ENCODE results near the gene FFAR2.
A peak's percentile ranks its signal among the peaks of the same experiment; 100 is the strongest.

FFAR2 gene

DNA sequence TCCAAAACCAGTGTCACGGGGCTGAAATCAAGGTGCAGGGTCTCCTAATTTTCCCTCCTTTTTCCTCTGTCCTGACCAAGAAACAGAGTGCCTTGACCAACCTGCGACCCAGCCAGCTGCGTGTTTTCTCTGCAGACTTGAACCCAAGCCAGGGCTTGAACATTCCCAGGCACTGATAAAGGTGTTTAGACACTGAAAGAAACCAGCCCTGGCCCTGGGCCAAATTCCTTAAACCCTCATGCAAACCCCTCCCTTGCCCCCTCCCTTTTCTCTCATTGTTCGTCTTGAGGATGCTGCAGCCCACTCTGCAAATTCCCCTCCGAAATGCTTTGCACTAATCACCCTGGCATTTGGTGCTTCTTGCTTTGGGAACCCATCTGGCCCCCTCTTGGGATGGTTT, 9.5 kb upstream of the FFAR2 start:
- no peak overlapping the region for H3K4me3 ChIP-seq (ENCODE audit: control insufficient read depth in 1 of 7, extremely low read depth in 1 of 7, insufficient read depth in 4 of 7, low read depth in 2 of 7, low read length in 6 of 7)
- ChIA-PET CTCF (interaction anchor here (1.0 to 1.3 kb wide), 2 partner anchors 17 to 57 kb away, joined by 3 read pairs; no protein-coding TSS in a partner anchor), POLR2A (interaction anchor here (1.5 kb wide), 1 partner anchor 24 kb away, joined by 4 read pairs; no protein-coding TSS in a partner anchor)
- H3K27me3 ChIP-seq (replicated peaks in 2 of 5; ENCODE audit: control insufficient read depth in 4 of 5, insufficient read depth in 5 of 5, low read length in 4 of 5): peaks cover 0 to 2% (median 0%) of the 10 kb centered on the region in 5 experiments
- no peaks in the 10 kb centered on the region for H3K36me3 ChIP-seq (ENCODE audit: control insufficient read depth in 4 of 4, insufficient read depth in 4 of 4, low read length in 3 of 4)
- peaks cover 18 to 38% (median 33%) of the 10 kb centered on the region in 4 experiments for H3K4me1 ChIP-seq (ENCODE audit: control extremely low read depth in 1 of 4, control insufficient read depth in 4 of 4, insufficient read depth in 4 of 4, low read length in 3 of 4)
- 93% methylated on average over 5 of the region's 5 CpGs for WGBS (ENCODE audit: insufficient coverage)
- H3K9me3 ChIP-seq (ENCODE audit: control extremely low read depth in 1 of 5, control insufficient read depth in 4 of 5, insufficient read depth in 2 of 5, low read depth in 1 of 5, low read length in 4 of 5): no peaks in the 10 kb centered on the region
- no peak overlapping the region for H3K27ac ChIP-seq (ENCODE audit: insufficient read depth in 1 of 2, low read depth in 1 of 2, low read length in 2 of 2, poor library complexity in 1 of 2, severe bottlenecking in 2 of 2)
- no peak for DNase-seq

DNA sequence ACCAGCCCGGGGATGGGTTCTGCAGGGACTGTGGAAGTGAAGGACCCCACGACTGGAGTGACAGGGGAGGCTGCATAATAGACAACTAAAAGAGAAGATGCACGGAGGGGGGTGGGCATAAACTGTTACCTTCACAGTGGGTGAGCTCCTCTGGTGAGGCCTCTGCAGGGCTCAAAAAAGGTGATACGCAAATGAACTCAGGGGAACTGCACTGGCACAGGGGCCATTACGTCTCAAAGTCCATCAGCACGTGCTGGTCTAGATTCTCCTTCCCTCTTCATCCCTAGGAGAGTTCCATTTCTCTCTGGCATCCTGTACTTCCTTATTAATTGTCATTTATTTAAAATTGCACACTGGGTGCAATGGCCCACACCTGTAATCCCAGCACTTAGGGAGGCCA, 8.1 kb upstream of the FFAR2 start:
- DNase-seq: no peak
- POLR2A ChIA-PET: interaction anchor here (0.5 kb wide), 1 partner anchor 9 kb away, joined by 4 read pairs; no protein-coding TSS in a partner anchor
- H3K4me3 ChIP-seq (ENCODE audit: control insufficient read depth in 1 of 7, extremely low read depth in 1 of 7, insufficient read depth in 4 of 7, low read depth in 2 of 7, low read length in 6 of 7): no peak overlapping the region
- H3K27ac ChIP-seq (ENCODE audit: insufficient read depth in 1 of 2, low read depth in 1 of 2, low read length in 2 of 2, poor library complexity in 1 of 2, severe bottlenecking in 2 of 2): no peak overlapping the region
- peaks cover 18 to 38% (median 33%) of the 10 kb centered on the region in 4 experiments for H3K4me1 ChIP-seq (ENCODE audit: control extremely low read depth in 1 of 4, control insufficient read depth in 4 of 4, insufficient read depth in 4 of 4, low read length in 3 of 4)
- no peaks in the 10 kb centered on the region for H3K9me3 ChIP-seq (ENCODE audit: control extremely low read depth in 1 of 5, control insufficient read depth in 4 of 5, insufficient read depth in 2 of 5, low read depth in 1 of 5, low read length in 4 of 5)
- peaks cover 0 to 2% (median 0%) of the 10 kb centered on the region in 5 experiments for H3K27me3 ChIP-seq (replicated peaks in 2 of 5; ENCODE audit: control insufficient read depth in 4 of 5, insufficient read depth in 5 of 5, low read length in 4 of 5)
- CTCF ChIA-PET: interaction anchor here (1.0 kb wide), 1 partner anchor 15 kb away, joined by 3 read pairs; no protein-coding TSS in a partner anchor
- H3K36me3 ChIP-seq (ENCODE audit: control insufficient read depth in 4 of 4, insufficient read depth in 4 of 4, low read length in 3 of 4): no peaks in the 10 kb centered on the region
- WGBS (ENCODE audit: insufficient coverage): 92% methylated on average over 5 of the region's 6 CpGs

DNA sequence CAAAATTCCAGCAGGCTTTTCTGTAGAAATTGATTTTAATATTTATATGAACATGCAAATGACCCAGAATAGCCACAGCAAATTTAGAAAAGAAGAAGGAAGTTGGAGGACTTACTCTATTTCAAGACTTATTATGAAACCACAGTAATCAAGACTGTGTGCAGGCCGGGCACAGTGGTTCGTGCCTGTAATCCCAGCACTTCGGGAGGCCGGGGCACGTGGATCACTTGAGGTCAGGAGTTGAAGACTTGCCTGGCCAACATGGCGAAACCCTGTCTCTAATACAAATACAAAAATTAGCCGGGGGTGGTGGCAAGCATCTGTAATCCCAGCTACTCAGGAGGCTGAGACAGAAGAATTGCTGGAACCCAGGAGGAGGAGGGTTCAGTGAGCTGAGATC, 6.0 kb upstream of the FFAR2 start:
- 10% methylated on average over 6 of the region's 7 CpGs for WGBS (ENCODE audit: insufficient coverage)
- peaks cover 5 to 35% (median 17%) of the 10 kb centered on the region in 4 experiments for H3K4me1 ChIP-seq (ENCODE audit: control extremely low read depth in 1 of 4, control insufficient read depth in 4 of 4, insufficient read depth in 4 of 4, low read length in 3 of 4)
- POLR2A ChIA-PET: interaction anchor here (1.5 kb wide), 1 partner anchor 21 kb away, joined by 5 read pairs; no protein-coding TSS in a partner anchor

DNA sequence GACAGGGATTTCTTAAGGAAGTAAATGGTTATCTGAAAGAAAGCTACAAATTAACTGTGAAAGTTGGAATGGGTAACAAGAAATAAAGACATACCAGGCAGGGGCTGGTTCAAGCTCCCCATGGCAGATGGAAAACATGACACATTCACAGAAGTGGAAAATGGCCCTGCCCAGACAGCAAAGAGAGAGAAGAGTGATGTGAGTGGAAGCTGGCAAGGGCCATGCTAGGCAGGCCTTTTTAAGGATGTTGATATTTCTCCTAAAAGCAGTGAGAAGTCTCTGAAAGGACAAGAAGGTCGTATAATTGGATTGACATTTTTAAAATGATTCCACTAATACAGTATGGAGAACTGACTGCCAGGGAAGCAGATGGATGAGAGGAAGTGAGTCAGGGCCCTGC, 3.3 kb upstream of the FFAR2 start:
- peaks cover 10 to 57% (median 34%) of the 10 kb centered on the region in 4 experiments for H3K4me1 ChIP-seq (ENCODE audit: control extremely low read depth in 1 of 4, control insufficient read depth in 4 of 4, insufficient read depth in 4 of 4, low read length in 3 of 4)
- no peaks in the 10 kb centered on the region for H3K27me3 ChIP-seq (replicated peaks in 2 of 5; ENCODE audit: control insufficient read depth in 4 of 5, insufficient read depth in 5 of 5, low read length in 4 of 5)
- ChIA-PET POLR2A (no interaction called here), CTCF (interaction anchor here (2.2 kb wide), 1 partner anchor 24 kb away, joined by 9 read pairs; no protein-coding TSS in a partner anchor)
- H3K9me3 ChIP-seq (ENCODE audit: control extremely low read depth in 1 of 5, control insufficient read depth in 4 of 5, insufficient read depth in 2 of 5, low read depth in 1 of 5, low read length in 4 of 5): no peaks in the 10 kb centered on the region
- H3K27ac ChIP-seq (ENCODE audit: insufficient read depth in 1 of 2, low read depth in 1 of 2, low read length in 2 of 2, poor library complexity in 1 of 2, severe bottlenecking in 2 of 2): no peak overlapping the region
- DNase-seq: no peak
- 100% methylated on average over 1 of the region's 1 CpG for WGBS (ENCODE audit: insufficient coverage)
- no peak overlapping the region for H3K4me3 ChIP-seq (ENCODE audit: control insufficient read depth in 1 of 7, extremely low read depth in 1 of 7, insufficient read depth in 4 of 7, low read depth in 2 of 7, low read length in 6 of 7)
- no peaks in the 10 kb centered on the region for H3K36me3 ChIP-seq (ENCODE audit: control insufficient read depth in 4 of 4, insufficient read depth in 4 of 4, low read length in 3 of 4)

More for the DNA sequence above, 6.0 kb upstream of the FFAR2 start:
- Histone ChIP-seq H3K27ac (ENCODE audit: insufficient read depth in 1 of 2, low read depth in 1 of 2, low read length in 2 of 2, poor library complexity in 1 of 2, severe bottlenecking in 2 of 2) (no peak overlapping the region), H3K4me3 (ENCODE audit: control insufficient read depth in 1 of 7, extremely low read depth in 1 of 7, insufficient read depth in 4 of 7, low read depth in 2 of 7, low read length in 6 of 7) (no peak overlapping the region), H3K36me3 (ENCODE audit: control insufficient read depth in 4 of 4, insufficient read depth in 4 of 4, low read length in 3 of 4) (no peaks in the 10 kb centered on the region), H3K9me3 (ENCODE audit: control extremely low read depth in 1 of 5, control insufficient read depth in 4 of 5, insufficient read depth in 2 of 5, low read depth in 1 of 5, low read length in 4 of 5) (no peaks in the 10 kb centered on the region), H3K27me3 (replicated peaks in 2 of 5; ENCODE audit: control insufficient read depth in 4 of 5, insufficient read depth in 5 of 5, low read length in 4 of 5) (peaks cover 0 to 2% (median 0%) of the 10 kb centered on the region in 5 experiments)
- DNase-seq: peak in 2 of 3 donors; percentile 50 to 54
- CTCF ChIA-PET: interaction anchor here (0.7 to 1.7 kb wide), 5 partner anchors 14 to 89 kb away, joined by 3 to 7 read pairs (median 3); no protein-coding TSS in a partner anchor

DNA sequence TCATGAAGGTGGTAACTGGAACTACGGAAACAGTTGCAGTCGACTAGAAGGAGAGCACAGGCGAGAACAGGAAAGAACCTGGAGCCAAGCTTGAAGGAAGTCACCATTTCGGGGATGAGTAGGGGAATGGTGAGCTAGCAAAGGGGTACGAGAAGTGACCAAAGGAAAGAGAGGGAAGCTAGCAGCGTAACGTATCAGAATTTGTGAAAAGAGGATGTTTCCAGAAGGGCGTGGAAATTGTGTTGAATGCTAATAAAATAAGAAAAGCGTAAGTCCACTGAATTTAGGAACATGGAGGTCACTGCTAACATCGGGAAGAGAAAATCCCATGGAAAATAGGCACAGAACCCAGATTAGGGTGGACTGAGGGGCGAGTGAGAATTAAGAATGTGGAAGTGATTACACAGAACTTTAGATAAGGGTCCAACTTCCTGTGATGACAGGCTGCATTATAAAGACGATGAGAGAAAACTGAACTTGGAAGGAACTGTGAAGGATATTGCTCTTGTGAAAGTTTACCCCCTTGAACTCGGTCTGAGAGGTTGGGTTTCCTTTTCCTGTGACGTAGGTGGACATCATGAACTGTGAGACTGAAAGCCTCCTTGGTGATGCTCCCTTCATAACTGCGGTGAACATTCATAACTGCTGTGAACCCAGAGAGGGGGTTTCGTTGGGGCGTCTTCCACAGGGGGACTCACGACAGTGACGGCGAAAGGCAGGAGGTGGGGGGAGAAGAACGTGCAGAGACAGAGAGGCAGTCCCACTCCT, 2.0 kb upstream of the FFAR2 start:
- H3K36me3 ChIP-seq (ENCODE audit: control insufficient read depth in 4 of 4, insufficient read depth in 4 of 4, low read length in 3 of 4): no peaks in the 10 kb centered on the region
- DNase-seq: peak in 1 of 3 donors; percentile 47
- POLR2A ChIA-PET: no interaction called here
- no peak overlapping the region for H3K4me3 ChIP-seq (ENCODE audit: control insufficient read depth in 1 of 7, extremely low read depth in 1 of 7, insufficient read depth in 4 of 7, low read depth in 2 of 7, low read length in 6 of 7)
- WGBS (ENCODE audit: insufficient coverage): 81% methylated on average over 19 of the region's 21 CpGs
- peaks cover 10 to 65% (median 37%) of the 10 kb centered on the region in 4 experiments for H3K4me1 ChIP-seq (ENCODE audit: control extremely low read depth in 1 of 4, control insufficient read depth in 4 of 4, insufficient read depth in 4 of 4, low read length in 3 of 4)
- H3K27ac ChIP-seq (ENCODE audit: insufficient read depth in 1 of 2, low read depth in 1 of 2, low read length in 2 of 2, poor library complexity in 1 of 2, severe bottlenecking in 2 of 2): no peak overlapping the region
- CTCF ChIA-PET: interaction anchor here (0.8 to 1.5 kb wide), 2 partner anchors 22 to 92 kb away, joined by 4 to 6 read pairs; no protein-coding TSS in a partner anchor
- H3K27me3 ChIP-seq (replicated peaks in 2 of 5; ENCODE audit: control insufficient read depth in 4 of 5, insufficient read depth in 5 of 5, low read length in 4 of 5): no peaks in the 10 kb centered on the region
- H3K9me3 ChIP-seq (ENCODE audit: control extremely low read depth in 1 of 5, control insufficient read depth in 4 of 5, insufficient read depth in 2 of 5, low read depth in 1 of 5, low read length in 4 of 5): no peaks in the 10 kb centered on the region

DNA sequence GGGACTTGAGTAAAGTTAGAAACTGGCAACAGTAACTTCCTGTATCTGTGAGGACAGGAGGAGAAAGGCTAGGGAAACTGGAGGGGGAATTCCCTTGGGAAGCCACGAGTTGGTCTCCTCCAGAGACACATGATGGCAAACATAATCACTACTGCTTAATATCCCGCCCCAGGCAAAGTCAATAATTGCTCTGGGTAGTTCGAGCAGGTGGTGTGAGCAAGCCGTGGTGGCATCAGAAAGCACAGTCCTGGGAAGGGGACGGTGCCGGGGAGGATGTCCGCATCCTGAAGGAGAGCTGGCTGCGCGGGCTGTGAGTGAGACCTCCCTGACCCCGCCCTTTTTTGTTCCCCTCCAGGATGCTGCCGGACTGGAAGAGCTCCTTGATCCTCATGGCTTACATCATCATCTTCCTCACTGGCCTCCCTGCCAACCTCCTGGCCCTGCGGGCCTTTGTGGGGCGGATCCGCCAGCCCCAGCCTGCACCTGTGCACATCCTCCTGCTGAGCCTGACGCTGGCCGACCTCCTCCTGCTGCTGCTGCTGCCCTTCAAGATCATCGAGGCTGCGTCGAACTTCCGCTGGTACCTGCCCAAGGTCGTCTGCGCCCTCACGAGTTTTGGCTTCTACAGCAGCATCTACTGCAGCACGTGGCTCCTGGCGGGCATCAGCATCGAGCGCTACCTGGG, 1.4 kb downstream of the FFAR2 start:
- ChIA-PET POLR2A (interaction anchor here (0.6 to 1.0 kb wide), 2 partner anchors 13 to 771 kb away, joined by 3 read pairs; no protein-coding TSS in a partner anchor), CTCF (interaction anchor here (0.8 to 1.8 kb wide), 7 partner anchors 12 to 73 kb away, joined by 3 to 10 read pairs (median 4); no protein-coding TSS in a partner anchor)
- Histone ChIP-seq H3K4me1 (ENCODE audit: control extremely low read depth in 1 of 4, control insufficient read depth in 4 of 4, insufficient read depth in 4 of 4, low read length in 3 of 4) (peaks cover 13 to 54% (median 39%) of the 10 kb centered on the region in 4 experiments), H3K9me3 (ENCODE audit: control extremely low read depth in 1 of 5, control insufficient read depth in 4 of 5, insufficient read depth in 2 of 5, low read depth in 1 of 5, low read length in 4 of 5) (no peaks in the 10 kb centered on the region), H3K27ac (ENCODE audit: insufficient read depth in 1 of 2, low read depth in 1 of 2, low read length in 2 of 2, poor library complexity in 1 of 2, severe bottlenecking in 2 of 2) (no peak overlapping the region), H3K4me3 (ENCODE audit: control insufficient read depth in 1 of 7, extremely low read depth in 1 of 7, insufficient read depth in 4 of 7, low read depth in 2 of 7, low read length in 6 of 7) (peak overlapping the region in 2 of 7 experiments; percentile 28 to 38), H3K27me3 (replicated peaks in 2 of 5; ENCODE audit: control insufficient read depth in 4 of 5, insufficient read depth in 5 of 5, low read length in 4 of 5) (no peaks in the 10 kb centered on the region), H3K36me3 (ENCODE audit: control insufficient read depth in 4 of 4, insufficient read depth in 4 of 4, low read length in 3 of 4) (no peaks in the 10 kb centered on the region)
- 89% methylated on average over 26 of the region's 27 CpGs for WGBS (ENCODE audit: insufficient coverage)
- no peak for DNase-seq
